ENCODE measurements around the gene SMARCA2.

Gene SMARCA2

DNA sequence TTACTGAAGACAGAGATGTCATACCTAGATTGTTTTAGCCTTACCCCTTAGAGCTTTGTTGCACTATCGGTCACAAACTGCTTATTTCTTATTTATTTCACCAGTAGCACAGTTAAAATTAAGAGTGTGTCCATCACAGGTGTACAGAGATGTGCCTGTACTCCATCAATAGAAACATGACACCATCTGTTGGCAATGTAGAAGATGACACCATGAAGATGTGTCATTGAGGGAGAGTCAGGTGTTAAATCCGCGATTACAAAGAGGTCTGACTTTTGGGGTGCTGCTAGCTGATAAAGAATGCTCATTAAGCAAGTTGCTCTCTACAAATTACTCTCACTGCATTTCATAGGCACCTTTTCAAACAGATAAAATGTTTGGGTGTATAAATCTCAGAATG is 164.4 kb downstream of the SMARCA2 start:
- DNase-seq, result no peak

DNA sequence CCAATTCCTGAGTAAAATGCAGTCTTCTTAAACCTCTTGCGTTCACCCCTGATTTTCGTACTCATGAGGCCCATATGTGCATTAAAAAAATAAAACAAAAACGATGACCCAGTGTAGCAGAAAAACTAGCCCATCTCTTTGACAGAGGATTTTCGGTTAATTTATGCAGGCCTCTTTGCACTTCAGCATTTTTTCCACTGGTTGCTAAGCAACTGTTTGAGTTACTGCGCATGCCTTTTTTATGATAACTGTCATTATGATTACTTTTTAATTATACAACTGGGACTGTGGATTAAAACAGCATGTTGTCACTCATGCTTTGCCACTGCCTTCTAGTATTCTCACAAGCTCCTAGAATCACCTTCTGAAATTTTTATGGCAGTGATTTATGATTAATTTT is 165.0 kb downstream of the SMARCA2 start:
- DNase-seq, result peak; percentile 52

DNA sequence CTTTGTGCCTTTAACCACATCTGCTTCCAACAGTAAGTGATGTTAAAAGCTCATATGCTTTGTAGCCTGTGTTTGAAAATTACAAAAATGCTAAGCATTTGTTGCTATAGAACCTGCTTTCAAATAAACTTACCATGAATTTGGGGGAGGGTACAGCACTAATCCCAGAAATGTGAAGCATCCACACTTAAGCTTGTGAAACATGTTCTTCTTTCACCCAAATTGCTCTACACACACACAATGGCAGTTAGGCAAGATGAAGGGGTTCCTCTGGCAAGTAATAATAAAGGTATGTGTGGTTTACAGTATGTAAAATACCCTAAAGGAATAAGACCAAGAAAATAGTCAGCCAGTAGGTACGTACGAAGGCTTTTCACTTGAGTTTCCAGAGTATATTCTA is 165.6 kb downstream of the SMARCA2 start:
- DNase-seq, result no peak

DNA sequence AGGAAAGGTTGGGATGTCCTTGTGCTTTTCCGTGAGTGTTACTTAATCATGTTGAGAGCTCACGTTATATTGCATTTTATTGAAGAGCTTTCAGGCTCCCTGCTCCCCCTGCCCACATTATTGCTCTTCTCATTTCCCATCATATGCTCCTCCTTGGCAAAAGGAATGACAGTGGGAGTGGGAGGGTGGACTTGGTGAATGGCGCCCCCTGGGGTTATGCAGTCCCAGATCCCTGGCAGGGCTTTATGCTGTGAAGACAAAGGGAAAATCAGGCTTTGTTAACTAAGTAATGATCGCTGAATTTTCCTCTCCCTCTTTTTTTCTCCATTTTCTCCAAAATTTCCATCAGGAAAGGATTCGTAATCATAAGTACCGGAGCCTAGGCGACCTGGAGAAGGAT is 166.6 kb downstream of the SMARCA2 start:
- DNase-seq, result no peak

DNA sequence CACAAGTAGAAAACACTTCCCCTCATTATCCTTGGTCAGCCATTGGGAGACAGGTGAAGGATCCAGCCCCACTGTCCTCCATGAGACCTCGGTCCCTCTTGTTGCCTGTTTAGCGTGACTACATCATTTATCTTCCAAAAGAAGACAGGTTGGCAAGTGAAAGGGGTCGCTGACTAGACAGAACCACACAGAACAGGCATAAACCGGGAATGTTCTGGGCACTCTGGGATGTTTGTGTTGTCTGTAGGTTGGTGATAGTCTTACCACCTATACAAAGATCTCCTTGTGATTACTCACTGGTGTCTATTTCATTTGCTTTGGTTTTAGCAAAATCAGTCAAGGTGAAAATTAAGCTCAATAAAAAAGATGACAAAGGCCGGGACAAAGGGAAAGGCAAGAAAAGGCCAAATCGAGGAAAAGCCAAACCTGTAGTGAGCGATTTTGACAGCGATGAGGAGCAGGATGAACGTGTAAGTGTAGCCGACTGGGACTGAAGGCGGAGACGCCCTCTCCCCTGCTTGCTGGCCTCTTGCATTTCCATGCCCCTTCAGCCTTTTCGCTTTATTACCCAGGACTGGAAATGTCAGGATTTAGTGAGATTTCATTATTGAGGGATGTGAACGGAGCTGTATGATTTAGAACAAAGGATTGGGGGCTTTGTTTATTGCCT is 175.9 kb downstream of the SMARCA2 start:
- DNase-seq, result no peak

DNA sequence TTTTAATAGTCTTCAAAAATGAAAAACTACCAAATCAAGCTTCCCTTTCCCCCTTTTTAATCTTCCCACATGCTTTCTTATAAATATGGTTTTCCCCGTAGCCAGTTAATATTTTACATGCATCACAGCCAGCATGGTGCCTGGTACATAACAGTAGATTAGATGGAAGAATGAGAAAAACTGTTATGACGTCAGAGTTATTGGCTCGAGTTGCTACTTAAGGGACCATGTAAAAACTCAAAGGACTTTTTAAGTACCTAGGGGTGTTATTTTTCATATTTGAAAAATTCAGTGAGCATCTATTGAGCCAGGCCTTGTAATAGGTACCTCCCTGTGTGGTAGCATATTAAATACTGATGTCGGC is 176.4 kb downstream of the SMARCA2 start:
- DNase-seq, result no peak

DNA sequence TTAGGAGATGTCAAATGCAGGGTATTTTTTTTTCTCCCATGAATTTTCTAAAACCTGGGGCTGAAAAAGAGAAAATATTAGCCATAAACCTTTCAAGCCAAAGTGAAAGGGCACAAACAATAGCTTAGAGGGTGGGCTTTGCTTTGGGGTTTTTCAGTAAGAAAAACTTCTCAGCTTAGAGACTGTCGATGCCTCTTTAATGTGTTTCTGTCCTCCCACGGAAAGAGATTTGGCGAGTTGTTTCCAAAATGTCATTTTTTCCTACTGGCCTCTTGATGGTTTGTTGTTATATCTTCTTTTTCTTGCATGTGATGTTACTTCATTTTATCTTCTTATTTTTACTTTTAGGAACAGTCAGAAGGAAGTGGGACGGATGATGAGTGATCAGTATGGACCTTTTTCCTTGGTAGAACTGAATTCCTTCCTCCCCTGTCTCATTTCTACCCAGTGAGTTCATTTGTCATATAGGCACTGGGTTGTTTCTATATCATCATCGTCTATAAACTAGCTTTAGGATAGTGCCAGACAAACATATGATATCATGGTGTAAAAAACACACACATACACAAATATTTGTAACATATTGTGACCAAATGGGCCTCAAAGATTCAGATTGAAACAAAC is 177.3 kb downstream of the SMARCA2 start:
- DNase-seq, result no peak

DNA sequence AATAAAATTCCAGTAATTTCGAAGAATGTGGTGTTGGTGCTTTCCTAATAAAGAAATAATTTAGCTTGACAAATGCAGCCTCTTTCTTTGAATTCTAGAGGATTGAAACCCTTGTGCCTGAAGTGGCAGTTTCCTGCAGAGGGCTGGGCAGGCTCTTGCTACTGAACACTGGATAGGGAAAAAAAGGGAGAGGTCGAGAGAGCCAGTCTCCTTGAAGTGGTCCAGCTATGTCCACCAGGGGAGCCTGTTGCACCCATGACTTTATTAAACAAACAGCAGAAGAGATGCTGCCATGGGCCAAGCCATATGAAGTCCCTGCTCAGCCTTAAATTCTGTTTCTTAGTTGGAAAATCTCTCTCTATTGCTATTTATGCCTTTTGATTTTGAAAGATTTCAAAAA is 178.4 kb downstream of the SMARCA2 start:
- DNase-seq, result no peak

DNA sequence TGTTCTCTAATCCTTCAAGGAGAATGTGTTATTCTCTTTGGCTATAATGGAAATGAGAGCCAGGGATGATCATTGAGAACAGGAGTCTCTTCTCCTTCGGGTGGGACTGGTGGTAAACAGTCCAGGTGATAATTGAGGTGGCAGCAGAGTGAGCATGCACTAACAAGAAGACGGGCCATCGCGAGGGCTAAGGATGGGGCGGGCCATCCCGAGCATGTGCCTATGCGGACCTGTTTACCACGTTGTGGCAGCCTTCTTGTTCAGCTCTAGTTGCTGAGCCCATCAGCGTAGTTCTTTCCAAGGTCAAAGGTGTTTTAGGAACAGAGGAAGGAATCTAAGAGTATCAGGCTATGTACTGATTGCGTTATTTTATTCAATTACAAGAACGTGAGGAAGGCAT is 180.1 kb downstream of the SMARCA2 start:
- DNase-seq, result no peak

DNA sequence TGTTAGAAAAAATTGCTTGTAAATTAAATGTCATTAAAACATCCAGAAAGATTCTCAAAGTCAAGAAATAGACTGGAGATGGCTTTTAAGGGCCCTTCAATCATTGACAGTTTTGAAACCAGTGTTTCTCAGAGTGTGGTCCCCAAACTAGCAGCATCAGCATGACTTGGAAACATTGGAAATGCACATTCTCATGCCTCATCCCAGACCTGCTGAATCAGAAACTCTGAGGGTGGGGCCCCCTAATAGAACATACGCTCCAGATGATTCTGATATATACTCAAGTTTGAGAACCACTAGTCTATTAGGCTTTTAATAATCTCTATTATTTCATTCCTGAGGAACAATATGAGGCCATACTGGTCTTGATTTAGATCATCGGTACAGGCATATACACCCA is 181.6 kb downstream of the SMARCA2 start:
- DNase-seq, result no peak

DNA sequence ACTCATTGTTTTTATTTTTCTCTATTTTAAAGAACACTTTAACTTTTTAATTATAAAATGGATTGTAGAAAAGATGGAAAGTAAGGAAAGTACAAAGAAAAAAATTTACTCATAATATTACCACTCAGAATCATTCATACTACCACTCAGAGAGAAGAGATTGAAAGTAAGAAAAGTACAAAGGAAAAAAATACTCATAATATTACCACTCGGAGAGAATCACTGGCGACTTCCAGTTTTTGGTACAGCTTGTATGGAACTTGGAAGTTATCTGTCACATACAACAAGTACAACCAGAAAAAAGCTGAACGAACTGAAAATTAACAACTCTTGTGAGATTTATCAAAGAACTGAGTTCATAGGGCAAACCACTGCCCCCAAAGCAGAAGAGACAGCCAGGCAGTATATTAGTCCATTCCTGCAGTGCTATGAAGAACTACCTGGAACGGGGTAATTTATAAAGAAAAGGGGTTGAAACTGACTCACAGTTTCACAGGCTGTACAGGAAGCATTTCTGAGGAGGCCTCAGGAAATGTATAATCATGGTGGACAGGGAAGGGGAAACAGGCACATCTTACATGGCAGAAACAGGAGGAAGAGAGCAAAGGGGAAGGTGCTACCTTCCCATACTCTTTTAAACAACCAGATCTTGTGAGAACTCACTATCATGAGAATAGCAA is 183.9 kb downstream of the SMARCA2 start:
- DNase-seq, result no peak

DNA sequence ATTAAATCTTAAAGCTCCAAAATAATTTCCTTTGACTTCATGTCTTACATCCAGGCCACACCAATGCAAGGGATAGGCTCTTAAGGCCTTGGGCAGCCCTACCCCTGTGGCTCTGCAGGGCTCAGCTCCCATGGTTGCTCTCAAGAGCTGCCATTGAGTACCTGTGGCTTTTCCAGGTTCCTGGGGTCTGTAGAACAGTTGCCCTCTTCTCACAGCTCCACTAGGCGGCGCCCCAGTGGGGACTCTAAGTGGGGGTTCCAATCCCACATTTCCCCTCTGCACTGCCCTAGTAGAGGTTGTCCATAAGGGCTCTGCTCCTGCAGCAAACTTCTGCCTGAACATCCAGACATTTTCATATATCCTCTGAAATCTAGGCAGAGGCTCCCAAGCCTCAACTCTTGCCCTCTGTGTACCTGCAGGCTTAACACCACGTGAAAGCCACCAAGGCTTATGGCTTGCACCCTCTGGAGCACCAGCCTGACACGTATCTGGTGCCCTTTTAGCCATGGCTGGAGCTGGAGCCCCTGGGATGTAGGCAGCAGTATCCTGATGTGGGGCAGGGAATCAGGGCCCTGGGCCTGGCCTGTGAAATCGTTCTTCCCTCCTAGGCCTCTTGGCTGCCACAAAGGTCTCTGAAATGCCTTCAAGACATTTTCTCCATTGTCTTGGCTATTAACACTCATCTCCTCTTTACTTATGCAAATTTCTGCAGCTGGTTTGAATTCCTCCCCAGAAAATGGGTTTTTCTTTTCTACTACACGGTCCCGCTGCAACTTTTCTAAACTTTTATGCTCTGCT is 185.1 kb downstream of the SMARCA2 start:
- no peak for DNase-seq

DNA sequence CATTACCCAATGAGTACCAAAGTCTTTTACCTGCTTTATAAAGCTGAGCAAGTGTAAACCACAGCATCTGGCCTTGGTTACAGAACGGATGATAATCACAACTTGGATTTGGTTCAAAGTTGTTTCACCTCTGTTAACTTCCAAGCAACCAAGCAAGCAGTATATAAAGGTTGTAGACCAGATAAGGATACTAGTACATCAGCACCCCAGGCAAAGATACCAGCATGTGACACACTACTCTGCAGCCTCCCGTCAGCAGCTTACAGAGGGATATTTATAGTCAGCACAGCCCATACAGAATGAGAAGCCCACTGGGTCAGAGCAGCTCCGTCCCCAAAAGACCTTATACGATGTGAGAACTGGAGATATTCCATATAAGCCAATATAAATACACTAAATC is 193.3 kb downstream of the SMARCA2 start:
- no peak for DNase-seq

DNA sequence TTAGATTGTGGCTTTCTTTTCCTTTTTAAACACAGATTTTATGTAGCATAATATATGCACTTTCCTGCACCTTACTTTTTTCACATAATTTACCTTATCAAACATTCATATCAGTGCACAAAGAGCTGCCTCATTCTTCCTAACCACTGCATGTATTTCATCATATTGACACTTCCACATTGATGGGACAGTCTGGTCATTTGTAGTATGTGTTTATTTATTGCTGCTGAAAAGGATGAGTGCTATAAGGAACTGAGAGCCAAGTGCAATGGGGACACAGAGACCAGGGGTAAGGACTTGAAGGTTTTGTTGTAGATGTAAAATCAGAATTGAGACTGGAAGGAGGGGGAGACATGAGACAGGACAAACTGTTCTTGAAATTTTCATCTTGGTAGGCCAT is 193.8 kb downstream of the SMARCA2 start:
- no peak for DNase-seq

DNA sequence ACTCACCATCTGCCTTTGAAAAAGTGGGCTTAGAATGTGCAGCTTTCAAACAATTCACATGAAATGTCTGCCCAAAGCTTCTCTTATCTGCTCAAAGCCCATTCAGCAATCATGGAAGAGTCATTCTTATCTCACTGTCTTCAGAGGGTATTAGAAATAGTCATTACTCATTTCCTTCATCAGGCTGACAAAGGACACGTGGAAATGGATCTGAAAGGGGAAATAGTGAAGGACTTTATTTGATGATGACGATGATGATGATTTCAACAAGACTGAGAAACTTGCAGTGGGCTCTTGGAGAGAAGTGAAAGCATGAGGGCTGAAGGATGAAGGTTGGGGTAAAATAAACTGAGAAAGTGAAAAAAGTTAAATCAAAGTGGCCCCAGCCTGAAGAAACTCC is 194.3 kb downstream of the SMARCA2 start:
- no peak for DNase-seq

DNA sequence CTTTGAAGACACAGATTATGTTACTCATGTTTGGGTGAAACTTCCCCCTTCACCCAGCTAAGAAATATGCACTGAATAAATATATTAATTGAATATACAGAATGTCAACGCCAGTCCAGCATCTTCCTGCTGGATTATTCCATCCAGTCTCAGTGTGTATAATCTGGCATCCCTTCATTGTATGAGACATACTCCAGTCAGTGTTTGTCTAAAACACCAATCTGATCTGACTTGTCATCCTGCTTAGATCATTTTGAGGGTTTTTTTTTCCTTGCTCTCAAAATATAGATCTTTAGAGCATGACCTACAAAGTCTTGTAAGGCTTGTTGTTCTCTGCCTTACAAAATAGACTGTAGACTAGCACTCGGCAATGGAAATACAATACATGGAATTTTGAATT is 195.1 kb downstream of the SMARCA2 start:
- DNase-seq, result no peak

DNA sequence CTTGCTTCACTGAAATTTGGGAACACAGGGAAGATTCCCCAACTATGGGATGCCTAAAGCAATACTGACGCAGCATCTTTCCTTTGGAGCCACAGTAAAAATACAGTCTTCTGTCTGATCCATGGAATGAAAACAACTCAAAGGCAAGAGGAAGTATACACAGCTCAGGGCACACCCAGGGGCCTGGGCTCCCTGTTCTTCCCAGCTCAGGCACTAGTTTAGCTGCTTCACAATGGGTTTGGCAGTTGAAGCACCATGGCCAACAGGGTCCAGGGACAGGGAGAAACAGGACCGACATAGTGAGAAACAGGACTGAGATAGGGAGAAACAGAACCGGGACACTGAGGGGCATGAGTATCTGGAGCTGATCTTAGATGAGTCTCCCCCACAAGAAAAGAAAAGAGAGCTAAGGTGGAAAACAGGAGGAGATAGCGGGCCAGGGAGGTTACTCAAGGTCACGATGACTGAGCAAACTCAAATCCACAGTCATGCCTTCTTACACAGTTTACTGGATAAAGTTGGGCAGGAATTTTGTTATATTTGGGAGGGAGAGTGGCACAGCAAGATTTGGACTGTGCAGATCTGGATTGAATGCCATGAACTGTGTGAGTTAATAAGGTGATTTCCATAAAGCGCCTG is 198.8 kb downstream of the SMARCA2 start:
- no peak for DNase-seq

DNA sequence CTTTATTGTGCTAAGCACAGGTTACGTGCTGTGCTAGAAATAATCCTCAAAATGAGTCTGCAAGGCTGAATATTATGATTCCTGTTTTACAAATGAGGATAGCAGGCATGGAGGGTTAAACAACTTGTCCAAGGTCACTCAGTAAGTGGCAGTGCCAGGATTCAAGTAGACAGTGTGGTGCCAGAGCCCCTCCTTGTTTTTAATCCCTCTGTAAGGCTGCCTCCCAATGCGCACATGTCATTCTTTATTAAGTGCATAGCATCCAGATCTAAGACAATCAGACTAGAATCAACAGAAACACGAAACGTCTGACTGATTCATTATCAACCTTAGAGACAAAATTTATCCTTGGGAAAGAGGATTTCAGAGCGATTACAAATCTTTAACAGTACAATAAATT is 199.6 kb downstream of the SMARCA2 start:
- DNase-seq, result peak; percentile 71

DNA sequence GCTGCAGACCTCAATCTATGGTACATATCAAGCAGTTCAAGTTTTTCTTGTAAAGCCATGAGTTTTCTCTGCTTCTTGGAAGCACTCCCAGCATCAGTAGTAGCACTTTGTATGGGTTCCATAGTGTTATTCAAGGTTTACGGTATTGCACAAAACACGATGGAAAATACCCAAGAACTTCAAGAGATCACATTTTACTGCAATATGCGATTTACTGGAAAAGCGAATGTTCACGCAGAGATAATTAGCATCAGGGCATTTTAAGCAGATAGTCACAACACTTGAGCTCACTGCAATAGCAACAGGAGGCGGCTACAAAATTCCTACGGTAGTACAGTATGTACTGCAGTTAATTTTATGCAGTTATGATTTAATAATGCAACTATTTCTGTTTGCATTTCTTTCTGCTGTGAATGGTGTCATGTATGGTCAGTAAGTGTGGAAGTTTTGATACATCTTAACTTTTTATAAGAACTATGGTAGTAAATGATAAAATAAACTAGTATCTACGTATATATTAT is 200.8 kb downstream of the SMARCA2 start:
- no peak for DNase-seq

DNA sequence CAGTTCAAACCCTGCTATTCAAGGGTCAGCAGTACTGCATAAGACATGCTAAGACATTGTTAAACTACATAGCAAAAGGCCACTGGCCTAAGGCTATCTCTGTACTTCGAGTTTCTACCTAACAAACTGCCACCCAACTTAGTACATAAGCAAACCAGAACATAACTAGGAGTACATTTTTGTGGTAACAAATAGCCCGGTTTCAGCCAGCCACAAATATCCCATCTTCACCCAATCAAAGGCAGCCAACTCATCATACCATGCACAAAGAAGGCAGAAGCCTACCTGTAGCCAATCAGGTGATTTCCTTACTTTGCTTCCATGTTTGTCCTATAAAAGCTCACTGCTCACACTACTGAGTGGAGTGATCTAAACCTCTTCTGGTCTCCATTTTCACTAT is 201.4 kb downstream of the SMARCA2 start:
- DNase-seq, result no peak

DNA sequence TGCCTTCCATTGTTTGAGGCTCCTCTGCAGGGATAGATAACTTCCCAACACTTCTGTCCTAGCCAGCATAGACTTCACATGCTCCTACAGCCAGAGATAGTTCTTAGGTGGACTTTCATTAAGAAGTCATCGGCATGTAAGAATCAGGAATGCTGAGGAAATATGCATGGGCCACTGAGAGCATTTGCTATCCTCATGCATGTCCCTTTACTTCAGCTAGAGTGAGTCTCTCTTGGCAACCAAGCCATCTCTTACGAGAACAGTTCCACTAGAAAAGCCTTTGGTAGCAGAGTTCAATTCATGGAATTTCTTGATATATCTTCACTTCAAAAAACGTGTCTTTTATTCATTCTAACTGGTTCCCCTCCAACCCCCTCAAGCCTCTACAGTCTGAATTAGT is 202.4 kb downstream of the SMARCA2 start:
- DNase-seq, result no peak

DNA sequence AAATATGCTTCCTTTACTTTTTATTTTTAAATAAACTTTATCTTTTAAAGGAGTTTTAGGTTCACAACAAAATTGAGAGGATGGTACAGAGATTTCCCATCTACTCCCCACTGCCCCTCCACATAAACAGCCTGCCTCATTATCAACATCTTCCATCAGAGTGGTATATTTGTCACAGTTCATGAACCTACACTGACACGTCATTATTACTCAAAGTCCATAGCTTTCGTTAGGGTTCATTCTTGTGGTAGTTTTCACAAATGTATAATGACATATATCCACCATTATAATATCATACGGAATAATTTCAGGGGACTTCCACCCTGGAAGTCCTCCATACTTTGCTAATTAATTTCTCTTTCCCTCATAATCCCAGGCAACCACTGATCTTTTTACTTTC is 204.9 kb downstream of the SMARCA2 start:
- no peak for DNase-seq
